MM.1S (cell line): ENCODE results near the gene C21orf91.
A peak's percentile ranks its signal among the peaks of the same experiment; 100 is the strongest.

Source experiments
- DNase-seq: peaks from one replicate; pipeline ENCODE4 v3.0.0-alpha.2; 2015
- H2AFZ ChIP-seq: fragments of 300-600 bp; sonication (generic); 2 replicates; pipeline ENCODE4 v1.6.0; 2016; ENCODE audit warnings: antibody characterized with exemption, low read length
- H3F3A ChIP-seq: fragments of 300-600 bp; sonication (generic); 2 replicates; pipeline ENCODE4 v1.6.1; 2016; ENCODE audit warnings: mild to moderate bottlenecking, antibody characterized with exemption, low read length, moderate library complexity, mixed read lengths; ENCODE audit not compliant: insufficient read depth
- H3K27ac ChIP-seq: fragments of 300-600 bp; sonication (generic); 2 replicates; pipeline ENCODE4 v1.5.1; 2016; ENCODE audit warnings: mild to moderate bottlenecking, low read length
- H3K27me3 ChIP-seq: fragments of 300-600 bp; sonication (generic); replicated peaks from 2 replicates; pipeline ENCODE4 v1.6.0; 2016; ENCODE audit warnings: low read length; ENCODE audit not compliant: insufficient read depth
- H3K36me3 ChIP-seq: fragments of 300-600 bp; sonication (generic); replicated peaks from 2 replicates; pipeline ENCODE4 v1.6.1; 2016; ENCODE audit warnings: mild to moderate bottlenecking, low read length, mixed read lengths; ENCODE audit not compliant: insufficient read depth
- H3K4me1 ChIP-seq: fragments of 300-600 bp; sonication (generic); 2 replicates; pipeline ENCODE4 v1.6.1; 2016; ENCODE audit warnings: low read length, mixed read lengths
- H3K4me2 ChIP-seq: fragments of 300-600 bp; sonication (generic); 2 replicates; pipeline ENCODE4 v1.6.0; 2016; ENCODE audit warnings: low read depth, low read length
- H3K4me3 ChIP-seq: fragments of 300-600 bp; sonication (generic); 2 replicates; pipeline ENCODE4 v1.5.1; 2016; ENCODE audit warnings: low read length, mixed read lengths
- H3K79me2 ChIP-seq: fragments of 300-600 bp; sonication (generic); 2 replicates; pipeline ENCODE4 v1.6.1; 2016; ENCODE audit warnings: mixed run types, low read length, mixed read lengths
- H3K9ac ChIP-seq: fragments of 300-600 bp; sonication (generic); 2 replicates; pipeline ENCODE4 v1.6.1; 2016; ENCODE audit warnings: low read length, mixed read lengths
- H3K9me2 ChIP-seq: fragments of 300-600 bp; sonication (generic); replicated peaks from 2 replicates; pipeline ENCODE4 v1.6.1; 2016; ENCODE audit warnings: mild to moderate bottlenecking, low read length, mixed read lengths; ENCODE audit not compliant: insufficient read depth
- H3K9me3 ChIP-seq: fragments of 300-600 bp; sonication (generic); replicated peaks from 2 replicates; pipeline ENCODE4 v1.6.1; 2016; ENCODE audit warnings: mild to moderate bottlenecking, low read length, mixed read lengths; ENCODE audit not compliant: insufficient read depth
- H4K20me1 ChIP-seq: fragments of 300-600 bp; sonication (generic); 2 replicates; pipeline ENCODE4 v1.6.1; 2016; ENCODE audit warnings: mild to moderate bottlenecking, low read length, moderate library complexity, mixed read lengths; ENCODE audit not compliant: insufficient read depth
- EZH2 ChIP-seq: fragments of 300-600 bp; sonication (generic); optimal IDR thresholded peaks from 2 replicates; pipeline ENCODE3; 2017; ENCODE audit warnings: low read depth, mild to moderate bottlenecking, antibody characterized with exemption, low read length, mixed read lengths
- EZH2phosphoT487 ChIP-seq: fragments of 300-600 bp; sonication (generic); IDR thresholded peaks from 2 replicates; pipeline ENCODE4 v1.6.1; 2018; ENCODE audit warnings: antibody characterized with exemption, low read length
- TF ChIP-seq, protein P1 (sequence below): fragments of 300-600 bp; sonication (generic); IDR thresholded peaks from 2 replicates; pipeline ENCODE4 v1.5.1; 2016; ENCODE audit warnings: antibody characterized with exemption, low read length, mixed read lengths

C21orf91 gene

DNA sequence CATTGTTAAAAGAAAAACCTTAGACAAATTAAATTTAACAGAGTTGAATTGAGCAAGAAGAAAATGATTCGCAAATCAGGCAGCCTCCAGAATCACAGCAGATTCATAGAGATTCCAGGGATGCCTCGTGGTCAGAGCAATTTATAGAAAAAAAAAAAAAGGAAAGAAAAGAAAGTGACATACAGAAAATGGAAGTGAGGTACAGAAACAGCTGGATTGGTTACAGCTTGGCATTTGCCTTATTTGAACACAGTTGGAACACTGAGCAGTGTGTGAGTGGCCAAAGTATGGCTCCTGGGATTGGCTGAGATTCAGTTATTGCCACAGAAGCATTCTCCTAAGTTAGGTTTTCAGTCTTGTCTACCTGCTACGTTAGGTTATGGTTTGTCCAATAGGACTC lies 9.1 kb upstream of the C21orf91 start:
- Histone ChIP-seq H3K4me1 (no peaks in the 10 kb centered on the region), H3K9me3 (no peaks in the 10 kb centered on the region), H3K36me3 (no peaks in the 10 kb centered on the region), H3K9ac (no peak overlapping the region), H3K9me2 (no peaks in the 10 kb centered on the region), H3K4me3 (no peak overlapping the region), H3K27me3 (no peaks in the 10 kb centered on the region), H3K79me2 (no peaks in the 10 kb centered on the region), H3F3A (no peaks in the 10 kb centered on the region), H4K20me1 (no peaks in the 10 kb centered on the region), H3K27ac (no peak overlapping the region), H3K4me2 (no peak overlapping the region), H2AFZ (no peak overlapping the region)
- no peak for DNase-seq
- TF ChIP-seq, protein P1, sequence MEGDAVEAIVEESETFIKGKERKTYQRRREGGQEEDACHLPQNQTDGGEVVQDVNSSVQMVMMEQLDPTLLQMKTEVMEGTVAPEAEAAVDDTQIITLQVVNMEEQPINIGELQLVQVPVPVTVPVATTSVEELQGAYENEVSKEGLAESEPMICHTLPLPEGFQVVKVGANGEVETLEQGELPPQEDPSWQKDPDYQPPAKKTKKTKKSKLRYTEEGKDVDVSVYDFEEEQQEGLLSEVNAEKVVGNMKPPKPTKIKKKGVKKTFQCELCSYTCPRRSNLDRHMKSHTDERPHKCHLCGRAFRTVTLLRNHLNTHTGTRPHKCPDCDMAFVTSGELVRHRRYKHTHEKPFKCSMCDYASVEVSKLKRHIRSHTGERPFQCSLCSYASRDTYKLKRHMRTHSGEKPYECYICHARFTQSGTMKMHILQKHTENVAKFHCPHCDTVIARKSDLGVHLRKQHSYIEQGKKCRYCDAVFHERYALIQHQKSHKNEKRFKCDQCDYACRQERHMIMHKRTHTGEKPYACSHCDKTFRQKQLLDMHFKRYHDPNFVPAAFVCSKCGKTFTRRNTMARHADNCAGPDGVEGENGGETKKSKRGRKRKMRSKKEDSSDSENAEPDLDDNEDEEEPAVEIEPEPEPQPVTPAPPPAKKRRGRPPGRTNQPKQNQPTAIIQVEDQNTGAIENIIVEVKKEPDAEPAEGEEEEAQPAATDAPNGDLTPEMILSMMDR = no peak

GRCh38 chr21:17823846-17824245 lies 4.7 kb upstream of the C21orf91 start:
- Histone ChIP-seq H3K27me3 (no peaks in the 10 kb centered on the region), H3K9ac (no peak overlapping the region), H3K79me2 (peaks cover 3% of the 10 kb centered on the region), H3K4me3 (no peak overlapping the region), H2AFZ (no peak overlapping the region), H4K20me1 (no peaks in the 10 kb centered on the region), H3K9me2 (no peaks in the 10 kb centered on the region), H3K36me3 (no peaks in the 10 kb centered on the region), H3K27ac (no peak overlapping the region), H3K4me1 (peaks cover 10% of the 10 kb centered on the region), H3F3A (peaks cover 14% of the 10 kb centered on the region), H3K9me3 (no peaks in the 10 kb centered on the region), H3K4me2 (no peak overlapping the region)
- TF ChIP-seq EZH2phosphoT487 (no peak), EZH2 (no peak)
- TF ChIP-seq, protein P1 = no peak
- no peak for DNase-seq

DNA sequence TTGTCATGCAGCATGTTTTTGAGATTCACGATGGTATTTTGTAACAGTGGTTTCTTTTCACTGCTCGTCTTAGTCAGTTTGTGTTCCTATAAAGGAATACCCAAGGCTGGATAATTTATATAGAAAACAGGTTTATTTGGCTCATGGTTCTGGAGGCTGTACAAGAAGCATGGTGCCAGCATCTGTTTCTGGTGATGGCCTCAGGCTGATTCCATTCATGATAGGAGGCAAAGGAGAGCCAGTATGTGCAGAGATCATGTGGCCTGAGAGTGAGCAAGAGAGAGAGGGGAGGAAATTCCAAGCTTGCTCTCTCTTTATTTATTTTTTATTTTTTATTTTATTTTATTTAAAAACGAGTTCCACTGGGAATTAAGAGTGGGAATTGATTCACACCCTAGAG lies 2.0 kb upstream of the C21orf91 start:
- H3F3A ChIP-seq = peaks cover 18% of the 10 kb centered on the region
- no peak overlapping the region for H3K4me3 ChIP-seq
- peaks cover 10% of the 10 kb centered on the region for H3K4me1 ChIP-seq
- H3K36me3 ChIP-seq = no peaks in the 10 kb centered on the region
- no peak overlapping the region for H2AFZ ChIP-seq
- H3K4me2 ChIP-seq = peak overlapping the region; percentile 76; the same call in 1 of the 2 replicates
- DNase-seq = no peak
- peaks cover 31% of the 10 kb centered on the region for H3K79me2 ChIP-seq
- H3K9ac ChIP-seq = no peak overlapping the region
- no peaks in the 10 kb centered on the region for H3K9me3 ChIP-seq
- no peaks in the 10 kb centered on the region for H4K20me1 ChIP-seq
- H3K27me3 ChIP-seq = no peaks in the 10 kb centered on the region
- H3K9me2 ChIP-seq = no peaks in the 10 kb centered on the region
- no peak for TF ChIP-seq EZH2
- TF ChIP-seq EZH2phosphoT487 = no peak
- TF ChIP-seq, protein P1 = no peak
- H3K27ac ChIP-seq = no peak overlapping the region

DNA sequence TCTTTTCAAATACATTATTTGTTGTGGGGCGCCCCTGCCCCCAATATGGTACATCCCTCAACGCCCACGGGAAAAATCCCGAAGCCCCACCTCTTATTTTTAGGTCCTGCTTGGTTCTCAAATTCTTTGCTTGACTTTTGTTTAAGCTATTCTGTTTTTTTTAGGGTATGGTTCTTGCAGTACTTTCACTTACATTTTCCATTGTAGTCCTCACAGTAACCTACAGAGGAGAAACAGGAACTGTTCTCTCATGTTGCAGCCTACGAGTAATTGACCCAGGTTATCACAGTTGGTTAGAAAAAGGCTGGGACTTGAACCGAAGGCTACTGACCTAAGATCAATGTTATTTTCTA lies 697 bp upstream of the C21orf91 start:
- peak overlapping the region; percentile 82 for H3K27ac ChIP-seq
- DNase-seq = peak; percentile 80
- peaks cover 43% of the 10 kb centered on the region for H3K79me2 ChIP-seq

More for the DNA sequence above, 697 bp upstream of the C21orf91 start:
- H2AFZ ChIP-seq = peak overlapping the region; percentile 49
- H3K4me2 ChIP-seq = peak overlapping the region; percentile 76
- H3K4me3 ChIP-seq = peak overlapping the region; percentile 90
- peaks cover 25% of the 10 kb centered on the region for H3F3A ChIP-seq
- TF ChIP-seq, protein P1 = no peak
- TF ChIP-seq EZH2phosphoT487 = no peak
- H3K9ac ChIP-seq = peak overlapping the region; percentile 81
- no peaks in the 10 kb centered on the region for H3K27me3 ChIP-seq
- H3K36me3 ChIP-seq = peaks cover 2% of the 10 kb centered on the region; the same call in 1 of the 2 replicates
- H3K9me2 ChIP-seq = no peaks in the 10 kb centered on the region
- H4K20me1 ChIP-seq = no peaks in the 10 kb centered on the region
- no peaks in the 10 kb centered on the region for H3K9me3 ChIP-seq
- peaks cover 16% of the 10 kb centered on the region for H3K4me1 ChIP-seq
